Measurements from ENCODE around the gene CCL4. TPM values are rescaled to one million over a fixed set of nuclear protein-coding genes. Genes with fewer than 3 reads are reported as not detected.

CCL4 gene
- total and polyA plus RNA-seq, 2 donors (not counting 1 experiment from before 2014, with no cell fraction given): 3.5 to 7.6 TPM

DNA sequence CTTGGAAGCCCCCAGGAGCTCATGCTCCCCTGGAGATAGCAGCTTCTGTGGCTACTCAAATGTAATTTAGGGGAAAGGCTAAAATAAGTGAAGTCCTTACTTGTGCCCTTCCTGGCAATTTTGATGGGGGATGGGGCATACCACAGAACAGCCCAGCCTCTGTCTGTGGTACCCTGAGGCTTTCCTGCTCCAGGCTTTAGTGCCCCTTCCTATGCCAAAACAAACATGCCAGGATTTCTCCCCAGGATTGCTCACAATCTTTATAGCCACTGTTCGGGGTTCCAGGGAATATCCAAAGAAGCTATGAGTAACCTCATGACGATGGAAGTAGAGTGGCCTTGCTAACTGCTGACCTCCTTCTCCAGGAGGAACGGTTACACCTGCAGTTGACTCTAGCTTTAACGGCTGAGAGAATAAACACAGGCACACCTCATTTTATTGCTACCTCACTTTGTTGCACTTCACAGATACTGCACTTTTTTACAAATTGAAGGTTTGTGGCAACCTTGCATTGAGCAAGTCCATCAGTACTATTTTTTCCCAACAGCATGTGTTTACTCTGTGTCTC is 24.9 kb downstream of the CCL4 start:
- POLR2A ChIA-PET: no interaction called here

DNA sequence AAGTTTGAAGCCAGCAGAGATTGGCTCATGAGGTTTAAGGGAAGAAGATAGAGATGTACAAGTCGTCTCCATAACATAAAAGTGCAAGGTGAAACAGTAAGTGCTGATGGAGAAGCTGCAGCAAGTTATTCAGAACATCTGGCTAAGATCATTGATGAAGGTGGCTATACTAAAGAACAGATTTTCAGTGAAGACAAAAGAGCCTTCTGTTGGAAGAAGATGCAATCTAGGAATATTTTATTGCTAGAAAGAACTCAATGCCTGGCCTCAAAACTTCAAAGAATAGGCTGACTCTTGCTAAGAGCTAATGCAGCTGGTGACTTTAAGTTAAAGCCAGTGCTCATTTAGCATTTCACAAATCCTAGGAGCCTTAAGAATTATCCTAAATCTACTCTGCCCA is 26.0 kb downstream of the CCL4 start:
- no peak overlapping the region for H3K9ac ChIP-seq (ENCODE audit: low read length)
- ATAC-seq (ENCODE audit: low read depth) (no peak), DNase-seq (no peak)
- peaks cover 3% of the 10 kb centered on the region for H3K9me3 Mint-ChIP-seq (ENCODE audit: insufficient read depth)
- peak overlapping the region in 1 of 5 experiments; percentile 13 for H3K4me3 ChIP-seq (ENCODE audit: control extremely low read depth in 1 of 5, extremely low read depth in 1 of 5, insufficient read depth in 1 of 5, low read depth in 2 of 5, low read length in 4 of 5)
- H3K27me3 Mint-ChIP-seq: no peaks in the 10 kb centered on the region
- no peaks in the 10 kb centered on the region for H3K27me3 ChIP-seq (replicated peaks in 1 of 4; ENCODE audit: control extremely low read depth in 1 of 4, control insufficient read depth in 3 of 4, insufficient read depth in 4 of 4, low read length in 3 of 4)
- H2AFZ ChIP-seq (ENCODE audit: insufficient read depth, low read depth, low read length, poor library complexity, severe bottlenecking): no peak overlapping the region
- H3K4me2 ChIP-seq (replicated peaks; ENCODE audit: low read depth, low read length, poor library complexity, severe bottlenecking): peak overlapping the region; percentile 27
- peak overlapping the region; percentile 10 for H3K4me3 Mint-ChIP-seq
- intact Hi-C loops (cut with micrococcal nuclease): loop anchor here (5.0 kb wide), 2 partner anchors 57 to 152 kb away; no protein-coding TSS in a partner anchor
- H3K27ac Mint-ChIP-seq: no peak overlapping the region
- 87% methylated on average over 1 of the region's 1 CpG for WGBS (ENCODE audit: insufficient coverage)
- H3K36me3 ChIP-seq (replicated peaks in 1 of 2; ENCODE audit: control extremely low read depth in 1 of 2, control insufficient read depth in 1 of 2, extremely low read depth in 1 of 2, insufficient read depth in 2 of 2, low read length in 1 of 2): no peaks in the 10 kb centered on the region
- no peaks in the 10 kb centered on the region for H4K20me1 ChIP-seq (ENCODE audit: control insufficient read depth, insufficient read depth, low read length, poor library complexity, severe bottlenecking)
- H3K79me2 ChIP-seq (ENCODE audit: control insufficient read depth, insufficient read depth, low read length): no peaks in the 10 kb centered on the region
- CTCF ChIA-PET: interaction anchor here (0.9 to 1.5 kb wide), 5 partner anchors 11 to 153 kb away, joined by 3 read pairs; no protein-coding TSS in a partner anchor
- no peak overlapping the region for H3K27ac ChIP-seq (ENCODE audit: low read length in 2 of 2)
- no peak for TF ChIP-seq EZH2 (IDR thresholded peaks at IDR 0.05; ENCODE audit: borderline replicate concordance, insufficient read depth, low read depth, low read length, poor library complexity, severe bottlenecking)
- TF ChIP-seq, protein P1, sequence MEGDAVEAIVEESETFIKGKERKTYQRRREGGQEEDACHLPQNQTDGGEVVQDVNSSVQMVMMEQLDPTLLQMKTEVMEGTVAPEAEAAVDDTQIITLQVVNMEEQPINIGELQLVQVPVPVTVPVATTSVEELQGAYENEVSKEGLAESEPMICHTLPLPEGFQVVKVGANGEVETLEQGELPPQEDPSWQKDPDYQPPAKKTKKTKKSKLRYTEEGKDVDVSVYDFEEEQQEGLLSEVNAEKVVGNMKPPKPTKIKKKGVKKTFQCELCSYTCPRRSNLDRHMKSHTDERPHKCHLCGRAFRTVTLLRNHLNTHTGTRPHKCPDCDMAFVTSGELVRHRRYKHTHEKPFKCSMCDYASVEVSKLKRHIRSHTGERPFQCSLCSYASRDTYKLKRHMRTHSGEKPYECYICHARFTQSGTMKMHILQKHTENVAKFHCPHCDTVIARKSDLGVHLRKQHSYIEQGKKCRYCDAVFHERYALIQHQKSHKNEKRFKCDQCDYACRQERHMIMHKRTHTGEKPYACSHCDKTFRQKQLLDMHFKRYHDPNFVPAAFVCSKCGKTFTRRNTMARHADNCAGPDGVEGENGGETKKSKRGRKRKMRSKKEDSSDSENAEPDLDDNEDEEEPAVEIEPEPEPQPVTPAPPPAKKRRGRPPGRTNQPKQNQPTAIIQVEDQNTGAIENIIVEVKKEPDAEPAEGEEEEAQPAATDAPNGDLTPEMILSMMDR (IDR thresholded peaks at IDR 0.05): no peak
- peaks cover 0 to 28% (median 24%) of the 10 kb centered on the region in 3 donors for H3K9me3 ChIP-seq (ENCODE audit: control extremely low read depth in 1 of 3, control insufficient read depth in 2 of 3, insufficient read depth in 1 of 3, low read length in 2 of 3)
- POLR2A ChIA-PET: no interaction called here
- peaks cover 80% of the 10 kb centered on the region for H3K4me1 Mint-ChIP-seq
- H3K4me1 ChIP-seq (ENCODE audit: control insufficient read depth in 2 of 2, insufficient read depth in 2 of 2, low read length in 2 of 2): peaks cover 85 to 92% of the 10 kb centered on the region in 2 donors

More for the DNA sequence above, 24.9 kb downstream of the CCL4 start:
- Histone ChIP-seq H3K36me3 (replicated peaks in 1 of 2; ENCODE audit: control extremely low read depth in 1 of 2, control insufficient read depth in 1 of 2, extremely low read depth in 1 of 2, insufficient read depth in 2 of 2, low read length in 1 of 2) (no peaks in the 10 kb centered on the region), H3K27me3 (replicated peaks in 1 of 4; ENCODE audit: control extremely low read depth in 1 of 4, control insufficient read depth in 3 of 4, insufficient read depth in 4 of 4, low read length in 3 of 4) (no peaks in the 10 kb centered on the region), H2AFZ (ENCODE audit: insufficient read depth, low read depth, low read length, poor library complexity, severe bottlenecking) (no peak overlapping the region), H3K4me2 (replicated peaks; ENCODE audit: low read depth, low read length, poor library complexity, severe bottlenecking) (peak overlapping the region; percentile 61), H3K79me2 (ENCODE audit: control insufficient read depth, insufficient read depth, low read length) (no peaks in the 10 kb centered on the region), H4K20me1 (ENCODE audit: control insufficient read depth, insufficient read depth, low read length, poor library complexity, severe bottlenecking) (no peaks in the 10 kb centered on the region), H3K9ac (ENCODE audit: low read length) (peak overlapping the region; percentile 48), H3K9me3 (ENCODE audit: control extremely low read depth in 1 of 3, control insufficient read depth in 2 of 3, insufficient read depth in 1 of 3, low read length in 2 of 3) (peaks cover 0 to 29% (median 24%) of the 10 kb centered on the region in 3 donors), H3K27ac (ENCODE audit: low read length in 2 of 2) (peak overlapping the region; percentile 71 to 89), H3K4me1 (ENCODE audit: control insufficient read depth in 2 of 2, insufficient read depth in 2 of 2, low read length in 2 of 2) (peaks cover 75 to 83% of the 10 kb centered on the region in 2 donors), H3K4me3 (ENCODE audit: control extremely low read depth in 1 of 5, extremely low read depth in 1 of 5, insufficient read depth in 1 of 5, low read depth in 2 of 5, low read length in 4 of 5) (peak overlapping the region in 3 of 5 experiments; percentile 13 to 24 (median 16))
- intact Hi-C loops (cut with micrococcal nuclease): loop anchor here (5.0 kb wide), 1 partner anchor 56 kb away; no protein-coding TSS in a partner anchor
- peak overlapping the region; percentile 86 for H3K27ac Mint-ChIP-seq
- ATAC-seq (ENCODE audit: low read depth) (no peak), DNase-seq (no peak)
- 64% methylated on average over 4 of the region's 4 CpGs for WGBS (ENCODE audit: insufficient coverage)
- no peak for TF ChIP-seq EZH2 (IDR thresholded peaks at IDR 0.05; ENCODE audit: borderline replicate concordance, insufficient read depth, low read depth, low read length, poor library complexity, severe bottlenecking)
- TF ChIP-seq, protein P1 (IDR thresholded peaks at IDR 0.05): no peak
- no peaks in the 10 kb centered on the region for H3K27me3 Mint-ChIP-seq
- H3K4me1 Mint-ChIP-seq: peaks cover 74% of the 10 kb centered on the region
- CTCF ChIA-PET: interaction anchor here (1.2 to 1.6 kb wide), 5 partner anchors 8 to 152 kb away, joined by 3 to 10 read pairs (median 3); no protein-coding TSS in a partner anchor
- peak overlapping the region; percentile 79 for H3K4me3 Mint-ChIP-seq
- peaks cover 4% of the 10 kb centered on the region for H3K9me3 Mint-ChIP-seq (ENCODE audit: insufficient read depth)
